ENCODE data around the gene TMEM198.

TMEM198 gene

DNA sequence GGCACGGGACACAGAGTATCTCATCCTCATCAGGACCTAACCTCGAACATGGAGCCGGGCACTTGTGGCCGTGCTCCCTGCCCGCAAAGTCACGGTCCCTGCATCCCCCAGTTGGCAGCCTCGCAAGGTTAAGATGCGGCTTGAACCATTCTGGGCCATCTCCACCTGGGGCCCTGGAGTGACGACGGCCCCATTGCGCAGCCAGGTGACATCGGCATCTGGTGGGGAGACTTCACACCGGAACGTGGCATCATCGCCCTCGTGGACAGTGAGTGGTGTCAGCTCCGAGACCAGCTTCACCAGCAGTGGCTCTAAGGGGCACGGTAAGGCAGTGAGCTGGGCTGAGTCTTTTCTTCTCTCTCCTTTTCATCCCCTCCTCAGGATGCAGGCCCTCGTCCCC lies 12.6 kb downstream of the TMEM198 start:
- DNase-seq (ENCODE audit: low read depth, low spot score), result no peak
- no peak overlapping the region for H3K4me3 ChIP-seq (ENCODE audit: low read length)

DNA sequence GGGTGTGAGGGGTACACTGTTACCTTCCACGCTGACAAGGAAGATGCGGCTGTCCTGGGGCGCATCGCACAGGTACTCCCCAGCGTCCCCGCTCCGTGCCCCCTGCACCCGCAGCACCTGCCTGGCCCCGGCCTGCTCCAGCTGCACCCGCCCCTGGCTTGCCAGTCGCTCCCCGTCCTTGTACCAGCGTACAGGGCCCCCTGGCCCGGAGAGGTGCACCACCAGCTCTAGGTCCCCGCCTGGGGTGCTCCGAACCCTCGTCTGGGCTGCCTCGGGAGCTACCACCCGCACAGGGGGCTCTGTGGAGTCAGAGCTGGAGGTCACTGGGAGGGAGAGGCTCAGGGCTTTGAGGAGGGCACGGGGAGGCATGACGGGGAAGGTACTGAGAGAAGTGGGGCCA lies 13.5 kb downstream of the TMEM198 start:
- no peak overlapping the region for H3K4me3 ChIP-seq (ENCODE audit: low read length)
- DNase-seq (ENCODE audit: low read depth, low spot score), result no peak

DNA sequence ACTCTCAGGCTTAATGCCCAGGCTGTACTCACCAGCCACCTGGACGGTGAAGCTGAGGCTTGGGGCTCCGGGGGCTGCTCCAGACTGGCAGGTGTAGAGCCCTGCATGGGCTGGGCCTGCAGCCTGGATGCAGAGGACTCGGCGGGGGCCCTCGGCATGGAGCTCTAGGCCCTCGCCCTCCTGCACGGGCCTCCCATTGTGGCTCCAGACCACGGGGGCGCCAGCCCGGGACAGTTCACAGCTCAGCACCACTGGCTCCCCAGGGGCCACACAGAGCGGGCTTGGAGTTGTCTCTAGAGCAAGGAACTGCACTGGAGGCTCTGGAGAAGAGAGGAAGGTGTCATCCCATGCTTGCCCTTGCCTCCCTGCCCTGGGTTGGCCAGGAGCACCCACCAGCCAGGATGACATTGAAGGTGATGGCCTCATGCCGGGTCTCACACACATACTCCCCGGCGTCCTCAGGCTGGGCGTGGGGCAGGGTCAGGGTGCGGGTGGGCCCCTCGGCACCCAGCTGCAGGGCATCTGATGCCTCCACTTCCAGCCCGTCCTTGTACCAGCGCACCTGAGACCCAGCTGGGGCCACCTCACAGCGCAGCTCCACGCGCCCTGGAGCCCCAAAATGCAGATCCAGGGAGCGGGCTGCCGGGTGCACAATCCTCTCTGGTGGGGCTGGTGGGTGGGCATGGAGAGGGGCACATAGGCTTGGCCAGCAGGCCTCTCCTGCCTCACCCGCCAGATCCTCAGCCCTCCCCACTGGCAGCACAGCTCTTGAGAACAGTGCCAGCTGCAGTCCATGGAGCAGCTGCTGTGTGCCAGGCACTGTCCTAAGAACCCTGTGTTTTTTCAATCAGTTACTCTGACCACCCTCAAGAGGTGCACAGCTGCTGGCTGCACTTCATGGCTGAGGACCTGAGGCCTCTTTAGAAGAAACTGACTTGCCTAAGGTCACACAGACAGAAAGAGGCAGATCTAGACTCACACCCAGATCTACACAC lies 14.3 kb downstream of the TMEM198 start:
- no peak for DNase-seq (ENCODE audit: low read depth, low spot score)
- H3K4me3 ChIP-seq (ENCODE audit: low read length), result no peak overlapping the region

DNA sequence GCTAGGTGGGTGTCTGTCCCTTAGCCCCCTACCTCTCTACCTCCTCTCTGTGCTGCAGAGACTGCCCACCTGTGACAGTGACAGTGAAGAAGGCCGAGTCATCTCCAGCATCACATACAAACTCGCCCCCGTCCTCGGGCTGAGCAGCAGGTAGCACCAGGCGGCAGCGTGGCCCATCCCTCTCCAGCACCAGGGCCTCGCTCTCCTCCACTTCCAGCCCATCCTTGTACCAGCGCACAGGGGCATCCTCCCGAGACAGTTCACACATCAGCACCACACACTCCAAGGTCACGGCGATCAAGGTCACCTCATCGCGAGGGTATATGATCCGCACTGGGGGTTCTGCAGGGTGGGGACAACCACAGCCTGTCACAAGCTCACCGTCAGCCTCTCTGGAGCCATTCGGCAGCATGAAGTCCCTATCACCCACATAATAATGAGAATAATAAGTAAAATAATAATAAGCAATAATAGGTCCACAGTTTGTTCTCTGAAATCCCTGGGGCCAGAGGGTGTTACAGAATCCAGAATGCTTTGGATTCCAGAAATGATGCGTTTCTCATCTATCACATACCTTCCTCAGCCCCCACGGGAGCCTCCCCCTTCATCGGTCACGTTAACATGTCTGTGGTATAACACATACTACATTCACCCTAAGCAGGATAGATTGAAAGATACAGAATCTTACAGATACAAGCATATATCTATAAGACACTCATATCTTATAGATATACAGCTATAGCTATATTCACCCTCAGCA lies 15.5 kb downstream of the TMEM198 start:
- no peak overlapping the region for H3K4me3 ChIP-seq (ENCODE audit: low read length)
- DNase-seq (ENCODE audit: low read depth, low spot score), result no peak

DNA sequence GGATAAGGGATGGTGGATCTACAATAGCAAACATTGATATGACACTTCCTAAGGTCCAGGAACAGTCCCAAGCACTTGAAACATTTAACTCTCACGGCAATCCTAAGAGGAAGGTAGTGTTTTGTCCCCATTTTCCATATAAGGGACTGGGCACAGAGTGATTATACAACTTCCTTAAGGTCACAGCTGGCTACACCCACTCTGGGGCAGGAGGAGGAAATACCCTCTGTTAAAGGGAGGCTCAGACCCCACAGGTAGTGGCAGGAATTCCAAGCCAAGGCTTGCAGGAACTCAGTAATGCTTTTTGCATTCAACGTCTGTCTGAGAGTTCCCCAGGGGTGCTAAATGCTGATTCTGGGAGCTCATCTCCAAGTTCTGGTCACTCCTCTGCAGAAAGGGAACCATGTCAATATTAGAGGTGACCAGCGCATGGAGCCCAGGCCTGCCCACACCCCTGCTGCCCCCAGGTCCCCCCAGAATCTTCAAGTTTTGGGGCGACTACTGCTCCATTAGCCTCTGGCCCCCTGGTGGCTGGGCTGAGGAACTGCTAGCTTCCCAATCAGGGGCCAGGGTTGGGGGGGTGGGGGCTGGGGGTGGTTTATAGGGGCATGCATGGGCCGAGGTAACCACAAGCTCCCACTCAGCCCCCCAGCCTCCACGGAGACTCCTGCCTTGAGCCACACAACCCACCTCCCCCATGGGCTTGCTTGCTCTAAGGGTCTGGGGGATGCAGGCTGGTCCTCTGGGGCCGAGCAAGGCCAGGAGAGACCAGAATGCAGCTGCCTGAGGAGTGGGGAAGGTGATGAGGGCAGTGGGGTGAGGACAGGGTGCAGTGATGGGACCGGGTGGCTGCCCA lies 16.4 kb downstream of the TMEM198 start:
- no peak for DNase-seq (ENCODE audit: low read depth, low spot score)
- H3K4me3 ChIP-seq (ENCODE audit: low read length), result no peak overlapping the region

DNA sequence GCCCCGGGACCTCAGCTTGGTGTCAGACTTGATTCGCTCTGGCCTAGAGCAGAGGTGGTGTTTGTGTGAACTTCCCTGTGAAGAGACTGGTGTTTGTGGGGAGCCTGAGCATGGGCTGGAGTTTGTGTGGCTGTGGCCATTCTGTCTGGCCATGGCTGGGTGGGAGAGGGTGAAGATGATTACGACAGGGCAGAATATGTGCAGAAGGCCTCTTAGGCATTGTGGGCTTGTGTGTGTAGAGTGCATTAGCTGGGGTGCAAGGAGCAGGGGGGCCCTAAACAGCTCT lies 17.0 kb downstream of the TMEM198 start:
- H3K4me3 ChIP-seq (ENCODE audit: low read length), result no peak overlapping the region
- DNase-seq (ENCODE audit: low read depth, low spot score), result no peak

DNA sequence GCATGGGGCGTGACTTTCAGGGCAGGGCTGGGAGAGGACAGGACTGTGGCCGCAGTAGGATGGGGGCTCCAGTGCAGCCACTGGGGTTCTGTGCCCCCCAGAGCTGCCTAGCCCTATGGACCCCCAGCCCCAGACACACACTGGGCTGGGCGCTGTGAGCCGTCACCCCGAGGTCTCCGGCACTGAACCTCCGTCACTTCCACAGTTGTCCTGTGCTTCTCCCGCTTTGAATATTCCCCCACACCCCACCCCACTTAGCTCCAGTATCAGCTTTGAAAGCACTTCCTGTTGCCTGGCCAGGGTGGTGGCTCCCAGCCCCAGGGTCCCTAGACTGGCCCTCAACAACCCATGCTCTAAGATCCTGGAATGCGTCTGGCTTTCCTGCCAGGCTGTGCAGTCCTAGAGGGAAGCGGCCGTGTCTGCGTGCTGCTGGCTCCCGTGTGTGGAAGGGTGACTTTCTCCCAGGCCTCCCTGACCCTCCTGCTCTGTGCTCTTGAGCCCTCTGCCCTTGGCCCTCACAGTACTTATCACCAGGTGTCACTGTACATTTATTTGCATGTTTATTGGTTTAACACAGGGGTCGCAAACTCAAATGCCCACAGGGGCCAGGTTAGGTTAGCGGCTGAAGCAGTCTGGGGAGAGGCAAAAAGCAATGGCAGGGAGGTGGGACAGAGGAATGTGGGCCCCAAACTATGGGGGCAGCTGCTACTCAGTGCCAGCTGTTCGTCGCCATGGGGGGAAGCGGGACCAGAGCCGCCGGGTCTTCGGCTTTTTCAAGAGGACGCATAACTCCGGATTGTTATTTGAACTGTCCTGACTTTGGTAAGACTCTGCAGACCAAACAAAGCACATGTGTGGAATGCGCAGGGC lies 17.6 kb downstream of the TMEM198 start:
- H3K4me3 ChIP-seq (ENCODE audit: low read length), result no peak overlapping the region
- no peak for DNase-seq (ENCODE audit: low read depth, low spot score)

DNA sequence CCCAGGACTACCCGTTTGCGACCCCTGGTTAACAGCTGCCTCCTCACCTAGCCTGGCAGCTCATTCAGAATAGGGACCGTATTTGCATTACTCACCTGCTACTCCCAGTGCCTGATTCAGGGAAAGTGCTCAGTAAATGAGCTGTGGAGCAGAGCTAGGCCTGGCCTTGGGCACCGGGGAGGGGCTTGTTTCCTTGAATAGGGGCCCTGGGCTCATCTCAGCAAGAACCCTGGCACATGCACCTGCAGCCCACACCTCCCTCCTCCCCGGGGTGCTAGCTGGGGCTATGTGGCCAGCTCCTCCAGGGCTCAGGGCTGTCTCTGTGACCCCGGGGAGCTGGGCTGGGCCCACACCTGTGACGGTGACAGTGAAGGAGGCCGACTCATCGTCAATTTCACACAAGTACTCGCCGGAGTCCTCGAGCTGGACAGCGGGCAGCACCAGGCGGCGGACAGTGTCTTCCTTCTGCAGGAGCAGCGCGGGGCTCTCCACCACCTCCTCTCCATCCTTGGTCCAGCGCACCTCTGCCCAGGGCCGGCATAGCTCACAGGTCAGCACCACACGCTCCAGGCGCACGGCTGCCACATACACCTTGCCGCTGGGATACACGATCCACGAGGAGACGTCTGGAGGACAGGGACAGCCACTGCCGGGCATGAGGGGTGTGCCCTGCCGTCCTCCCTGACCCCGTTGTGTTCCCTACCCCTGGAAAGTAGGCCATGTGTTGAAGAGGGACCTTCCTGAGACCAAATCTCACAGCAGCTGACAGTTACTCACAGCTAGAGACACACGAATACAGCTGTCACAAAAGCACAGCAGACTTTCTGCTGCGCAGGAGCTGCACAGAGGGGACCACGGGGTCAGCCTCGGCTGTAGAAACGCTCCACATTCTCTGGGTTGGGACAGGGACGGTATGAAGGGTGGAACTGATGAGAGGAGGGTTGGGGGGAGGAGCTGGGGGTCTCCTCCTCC lies 18.5 kb downstream of the TMEM198 start:
- H3K4me3 ChIP-seq (ENCODE audit: low read length), result no peak overlapping the region
- no peak for DNase-seq (ENCODE audit: low read depth, low spot score)

DNA sequence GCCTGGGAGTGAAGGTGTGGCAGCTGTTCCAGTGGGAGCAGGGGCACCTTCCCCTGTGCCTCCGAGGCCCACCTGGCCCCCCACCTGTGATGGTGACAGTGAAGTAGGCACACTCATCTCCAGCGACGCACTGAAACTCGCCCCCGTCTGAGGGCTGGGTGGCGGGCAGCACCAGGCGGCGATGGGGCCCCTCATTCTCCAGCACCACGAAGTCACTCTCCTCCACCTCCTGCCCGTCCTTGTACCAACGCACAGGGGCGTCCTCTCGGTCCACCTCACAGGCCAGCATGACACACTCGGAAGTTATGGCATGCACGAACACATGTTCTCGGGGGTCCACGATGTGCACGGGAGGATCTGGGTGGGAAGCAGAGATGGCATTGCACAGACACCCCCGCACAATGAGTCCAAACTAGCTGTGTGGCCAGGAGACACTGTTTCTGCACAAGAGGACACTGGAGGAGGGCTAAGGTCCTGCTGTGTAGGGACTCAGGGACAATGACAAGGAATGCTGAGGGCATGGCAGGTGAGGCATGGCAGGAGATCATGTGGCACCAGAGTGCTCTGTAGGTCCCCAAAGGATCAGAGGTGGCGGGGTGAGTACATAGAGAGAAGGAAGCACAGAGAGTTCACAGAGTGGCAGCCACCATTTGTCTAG lies 19.6 kb downstream of the TMEM198 start:
- no peak for DNase-seq (ENCODE audit: low read depth, low spot score)
- H3K4me3 ChIP-seq (ENCODE audit: low read length), result no peak overlapping the region

DNA sequence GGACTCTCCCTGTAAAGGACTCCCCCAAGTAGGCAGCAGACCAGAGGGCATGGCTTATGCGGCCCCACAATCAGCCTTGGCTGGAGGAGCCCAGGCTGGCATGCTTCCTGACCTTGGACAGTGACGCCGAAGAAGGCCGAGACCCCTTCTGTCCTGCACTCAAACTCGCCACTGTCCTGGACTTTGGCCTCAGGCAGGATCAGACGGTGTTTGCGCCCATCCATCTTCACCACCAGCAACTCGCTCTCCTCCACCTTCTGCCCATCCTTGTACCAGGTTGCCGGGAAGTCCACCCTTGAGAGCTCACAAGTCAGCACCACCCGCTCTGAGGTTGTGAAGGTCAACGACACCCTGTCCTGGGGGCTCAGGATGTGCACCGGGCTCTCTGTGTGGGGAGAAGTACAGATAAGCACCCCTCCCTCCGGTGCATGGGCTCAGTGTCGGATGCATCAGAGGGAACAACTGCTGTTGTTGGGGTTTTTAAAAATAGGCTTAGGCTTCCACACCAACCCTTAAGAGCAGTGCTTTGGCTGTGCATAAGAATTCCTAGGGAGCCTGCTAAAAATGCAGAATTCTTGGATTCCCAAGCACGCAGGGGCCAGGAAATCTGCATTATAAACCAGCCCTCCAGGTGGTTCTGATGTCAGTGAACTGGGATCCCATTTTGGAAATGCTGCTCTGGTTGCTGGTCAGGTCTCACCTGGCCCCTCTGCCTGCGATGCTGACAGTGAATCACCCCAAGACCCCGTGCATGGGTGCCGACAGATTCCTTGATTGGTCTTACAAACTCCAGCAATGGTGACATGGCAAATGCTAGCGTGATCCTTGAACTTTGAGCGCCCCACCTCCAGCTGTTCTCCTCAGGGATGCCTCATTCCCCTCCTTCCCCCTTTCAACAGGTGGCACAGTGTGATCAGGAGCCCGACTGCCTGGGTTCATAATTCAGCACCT lies 21.6 kb downstream of the TMEM198 start:
- no peak overlapping the region for H3K4me3 ChIP-seq (ENCODE audit: low read length)
- no peak for DNase-seq (ENCODE audit: low read depth, low spot score)

DNA sequence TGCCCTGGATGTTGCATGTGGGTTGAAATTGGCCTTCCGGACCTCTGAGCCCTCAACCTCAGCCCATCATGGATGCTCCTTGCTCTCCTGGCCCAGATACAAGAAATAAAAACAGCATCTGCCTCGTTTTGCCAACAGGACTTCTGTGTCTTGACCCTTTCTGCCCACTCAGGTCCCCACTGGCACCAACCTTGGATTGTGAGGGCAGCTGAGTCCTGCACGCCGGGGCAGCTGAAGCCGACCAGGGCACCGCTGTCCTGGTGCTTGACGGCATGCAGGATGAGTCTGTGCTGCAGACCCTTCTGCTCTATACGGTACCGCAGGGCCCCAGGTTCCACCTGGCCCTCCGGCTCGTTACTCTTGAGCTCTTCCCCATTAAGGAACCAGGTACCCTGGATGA lies 22.8 kb downstream of the TMEM198 start:
- no peak overlapping the region for H3K4me3 ChIP-seq (ENCODE audit: low read length)
- DNase-seq (ENCODE audit: low read depth, low spot score), result no peak

DNA sequence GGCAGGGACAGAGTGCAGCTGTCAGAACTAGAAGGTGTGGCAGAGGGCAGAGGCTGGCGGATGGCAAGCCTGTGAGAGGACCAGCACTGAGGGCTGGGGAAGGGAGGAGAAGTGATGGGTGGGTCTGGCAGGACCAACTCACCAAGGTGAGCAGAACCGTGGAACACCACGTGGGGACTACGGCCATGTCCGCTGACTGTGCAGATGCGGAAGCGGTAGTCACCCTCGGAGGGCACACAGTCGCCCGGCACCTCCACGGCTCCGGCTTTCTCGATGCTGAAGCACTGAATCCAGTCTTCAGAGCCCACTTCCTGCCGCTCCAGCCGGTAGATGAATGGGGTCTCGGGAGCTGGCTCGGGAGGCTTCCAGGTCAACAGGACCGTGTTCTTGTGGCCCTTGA lies 23.3 kb downstream of the TMEM198 start:
- no peak for DNase-seq (ENCODE audit: low read depth, low spot score)

DNA sequence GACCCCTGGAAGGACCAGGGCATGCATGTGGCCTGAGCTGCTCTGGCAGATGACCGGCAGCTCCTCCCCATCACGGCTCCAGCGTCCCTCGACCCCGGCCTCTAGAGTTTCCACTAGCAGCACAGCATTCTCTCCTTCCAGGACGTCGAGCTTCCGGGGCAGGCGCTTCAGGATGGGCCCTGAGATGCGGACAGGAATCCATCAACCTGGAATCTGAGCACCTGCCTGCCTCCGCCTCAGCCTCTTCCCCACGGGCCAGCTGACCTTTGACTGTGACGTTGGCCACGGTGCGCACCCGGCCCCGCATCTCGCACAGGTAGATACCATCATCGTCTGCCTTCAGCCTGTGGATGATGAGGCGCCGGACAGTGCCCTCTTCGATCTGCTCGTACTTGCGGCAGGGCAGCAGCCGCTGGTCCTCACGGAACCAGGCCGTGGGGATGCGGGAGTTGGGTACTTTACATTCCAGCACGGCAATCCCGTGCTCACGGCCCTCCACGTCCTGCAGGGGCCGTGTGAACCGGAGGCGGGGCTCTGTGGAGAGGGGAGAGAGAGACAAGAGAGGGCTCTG lies 24.0 kb downstream of the TMEM198 start:
- no peak for DNase-seq (ENCODE audit: low read depth, low spot score)
- H3K4me3 ChIP-seq (ENCODE audit: low read length), result no peak overlapping the region

More for the DNA sequence above, 23.3 kb downstream of the TMEM198 start:
- no peak overlapping the region for H3K4me3 ChIP-seq (ENCODE audit: low read length)

DNA sequence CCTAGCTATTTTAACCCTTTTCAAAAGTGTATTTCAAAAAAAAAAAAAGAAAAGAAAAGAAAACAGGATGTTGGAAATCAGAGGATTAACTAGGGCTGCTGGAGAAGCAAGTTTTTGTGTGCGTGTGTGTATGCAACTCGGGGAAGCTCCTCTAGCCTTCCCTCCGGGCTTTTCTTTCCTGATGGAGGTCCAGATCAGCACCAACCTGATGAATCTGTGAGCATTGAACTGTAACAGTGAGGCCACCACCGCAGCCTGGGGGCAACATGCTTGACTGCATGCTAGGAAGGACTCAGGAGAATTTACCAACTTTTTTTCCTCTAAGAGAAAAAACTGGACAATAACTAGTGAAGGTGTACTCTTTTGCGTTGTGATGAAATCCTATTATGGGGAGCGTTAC lies 25.2 kb downstream of the TMEM198 start:
- no peak for DNase-seq (ENCODE audit: low read depth, low spot score)
- H3K4me3 ChIP-seq (ENCODE audit: low read length), result no peak overlapping the region

DNA sequence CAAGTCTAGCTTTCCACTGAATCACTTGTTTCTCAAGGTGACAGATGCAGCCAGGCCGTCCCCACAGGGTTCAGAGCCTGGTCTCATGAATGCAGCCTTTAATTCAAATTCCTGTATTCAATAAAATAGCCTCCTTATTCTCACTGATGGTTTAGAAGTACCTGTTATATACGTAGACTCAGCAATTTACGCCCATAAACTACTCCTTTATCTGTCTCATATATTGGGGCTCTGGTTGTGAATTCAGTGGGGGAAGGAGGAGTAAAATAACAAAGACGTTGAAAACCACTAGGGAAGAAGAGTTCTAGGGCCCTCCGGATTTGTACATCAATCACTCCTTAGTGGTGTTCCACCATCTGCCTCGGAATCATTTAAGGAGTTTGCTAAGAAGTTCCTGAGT lies 25.8 kb downstream of the TMEM198 start:
- no peak for DNase-seq (ENCODE audit: low read depth, low spot score)
- no peak overlapping the region for H3K4me3 ChIP-seq (ENCODE audit: low read length)

Measured in Jurkat, Clone E6-1 (cell line).